ENCODE results near the gene SEMA4A.
A peak's percentile ranks its signal among the peaks of the same experiment; 100 is the strongest.

The SEMA4A gene

GRCh38 chr1:156134716-156135435 is 18.5 kb upstream of the SEMA4A start:
- DNase-seq: no peak

GRCh38 chr1:156135930-156136871 is 17.2 kb upstream of the SEMA4A start:
- no peak for DNase-seq

- no peak for DNase-seq
These were observed 16.4 kb upstream of the SEMA4A start for GRCh38 chr1:156136970-156137483.

GRCh38 chr1:156138458-156138867 is 14.9 kb upstream of the SEMA4A start:
- DNase-seq: no peak

- DNase-seq: peak in 37 of 58 donors; percentile 17 to 79 (median 47)
These were observed 12.3 kb upstream of the SEMA4A start for GRCh38 chr1:156140879-156141707.

GRCh38 chr1:156143765-156144489 is 9.5 kb upstream of the SEMA4A start:
- no peak for DNase-seq

- no peak for DNase-seq
These were observed 8.6 kb upstream of the SEMA4A start for GRCh38 chr1:156144742-156145141.

- no peak for DNase-seq
These were observed 7.8 kb upstream of the SEMA4A start for GRCh38 chr1:156145650-156146019.

- peak in 25 of 58 donors; percentile 17 to 82 (median 33) for DNase-seq
These were observed 7.2 kb upstream of the SEMA4A start for GRCh38 chr1:156146020-156146768.

GRCh38 chr1:156146769-156147405 is 6.5 kb upstream of the SEMA4A start:
- peak in 48 of 58 donors; percentile 15 to 82 (median 55) for DNase-seq

- DNase-seq: no peak
These were observed 5.2 kb upstream of the SEMA4A start for GRCh38 chr1:156148216-156148615.

GRCh38 chr1:156149374-156150332 is 3.7 kb upstream of the SEMA4A start:
- DNase-seq: peak in 20 of 58 donors; percentile 15 to 66 (median 36)

- DNase-seq: peak in 1 of 58 donors; percentile 22
These were observed 2.9 kb upstream of the SEMA4A start for GRCh38 chr1:156150333-156151011.

- peak in 1 of 58 donors; percentile 17 for DNase-seq
These were observed 2.2 kb upstream of the SEMA4A start for GRCh38 chr1:156151093-156151688.

- DNase-seq: no peak
These were observed 757 bp upstream of the SEMA4A start for GRCh38 chr1:156152628-156153027.

GRCh38 chr1:156154317-156154749 is 948 bp downstream of the SEMA4A start:
- peak in 5 of 58 donors; percentile 9 to 27 (median 21) for DNase-seq

All from anterior cingulate cortex (tissue), 58 donors.